Hepatocyte (in vitro differentiated cells): Measurements from ENCODE around the gene EDNRA. TPM values are rescaled to one million over a fixed set of nuclear protein-coding genes. Genes with fewer than 3 reads are reported as not detected.

ENCODE experiments used
- DNase-seq: peaks from one replicate; pipeline ENCODE4 v3.0.0-alpha.2; 2016; ENCODE audit warnings: low spot score
- H2AFZ ChIP-seq: fragments of 200-600 bp; sonication (generic); 2 replicates; pipeline ENCODE4 v1.6.0; 2016; ENCODE audit warnings: antibody characterized with exemption, mild to moderate bottlenecking
- H3K27ac ChIP-seq: fragments of 200-600 bp; sonication (generic); 2 replicates; pipeline ENCODE4 v1.5.1; 2016; ENCODE audit warnings: mild to moderate bottlenecking
- H3K27me3 ChIP-seq: fragments of 200-600 bp; sonication (generic); 2 replicates; pipeline ENCODE4 v1.6.1; 2016
- H3K36me3 ChIP-seq: fragments of 200-600 bp; sonication (generic); replicated peaks from 2 replicates; pipeline ENCODE4 v1.5.1; 2016; ENCODE audit warnings: low read depth; ENCODE audit not compliant: insufficient read depth
- H3K4me1 ChIP-seq: fragments of 200-600 bp; sonication (generic); 2 replicates; pipeline ENCODE4 v1.5.1; 2016; ENCODE audit warnings: mild to moderate bottlenecking, moderate library complexity; ENCODE audit not compliant: insufficient read depth
- H3K4me2 ChIP-seq: fragments of 200-600 bp; sonication (generic); 2 replicates; pipeline ENCODE4 v1.6.0; 2016
- H3K4me3 ChIP-seq: fragments of 200-600 bp; sonication (generic); 2 replicates; pipeline ENCODE4 v1.5.1; 2016; ENCODE audit warnings: mild to moderate bottlenecking
- H3K79me2 ChIP-seq: fragments of 200-600 bp; sonication (generic); 2 replicates; pipeline ENCODE4 v1.6.0; 2017; ENCODE audit warnings: mild to moderate bottlenecking
- H3K9me2 ChIP-seq: fragments of 200-600 bp; sonication (generic); replicated peaks from 2 replicates; pipeline ENCODE4 v1.6.0; 2017; ENCODE audit warnings: mild to moderate bottlenecking; ENCODE audit not compliant: insufficient read depth
- H3K9me3 ChIP-seq: fragments of 200-600 bp; sonication (generic); 2 replicates; pipeline ENCODE4 v1.5.1; 2016; ENCODE audit warnings: low read depth, mild to moderate bottlenecking
- H4K20me1 ChIP-seq: fragments of 200-600 bp; sonication (generic); 2 replicates; pipeline ENCODE4 v1.6.0; 2016; ENCODE audit warnings: mild to moderate bottlenecking; ENCODE audit not compliant: insufficient read depth, poor library complexity, severe bottlenecking
- EZH2 ChIP-seq: fragments of 200-600 bp; sonication (generic); IDR thresholded peaks from 2 replicates; pipeline ENCODE4 v1.6.1; 2016; ENCODE audit warnings: antibody characterized with exemption, mild to moderate bottlenecking, borderline replicate concordance
- EZH2phosphoT487 ChIP-seq: fragments of 200-600 bp; sonication (generic); IDR thresholded peaks from one replicate; pipeline ENCODE4 v1.6.1; 2018; ENCODE audit warnings: antibody characterized with exemption, mild to moderate bottlenecking, low read depth, moderate library complexity; ENCODE audit not compliant: unreplicated experiment, severe bottlenecking
- WGBS: methylation state at CpG from one replicate; pipeline ENCODE4 v1.1.6; 2016; ENCODE audit warnings: low lambda C conversion rate; ENCODE audit errors: missing lambda C conversion rate; 5-methylcytosine and 5-hydroxymethylcytosine counted together
- polyA plus RNA-seq: library from polyadenylated mRNA; unstranded; fragments of >200 nt; fragmentation: Nextera tagmentation; extraction: Ambion mirVana; gene quantifications from 2 replicates; pipeline ENCODE4 v1.2.1, GENCODE V29; 2016
- total RNA-seq: library from RNA; depleted of rRNA; stranded (reverse); fragments of >200 nt; gene quantifications from 2 replicates; pipeline ENCODE4 v1.2.3, GENCODE V29; 2014
- TF ChIP-seq, protein P1 (sequence below): fragments of 200-600 bp; sonication (generic); IDR thresholded peaks from 2 replicates; pipeline ENCODE4 v1.5.1; 2016; ENCODE audit warnings: antibody characterized with exemption, mild to moderate bottlenecking; ENCODE audit not compliant: poor library complexity

EDNRA gene
- total and polyA plus RNA-seq, 2 experiments from 2014 or later = 19.0 to 28.1 TPM

- no peaks in the 10 kb centered on the region for H3K9me3 ChIP-seq
- no peaks in the 10 kb centered on the region for H3K9me2 ChIP-seq
- WGBS = 100% methylated on average over 2 of the region's 2 CpGs
- no peaks in the 10 kb centered on the region for H3K4me1 ChIP-seq
- TF ChIP-seq, protein P1, sequence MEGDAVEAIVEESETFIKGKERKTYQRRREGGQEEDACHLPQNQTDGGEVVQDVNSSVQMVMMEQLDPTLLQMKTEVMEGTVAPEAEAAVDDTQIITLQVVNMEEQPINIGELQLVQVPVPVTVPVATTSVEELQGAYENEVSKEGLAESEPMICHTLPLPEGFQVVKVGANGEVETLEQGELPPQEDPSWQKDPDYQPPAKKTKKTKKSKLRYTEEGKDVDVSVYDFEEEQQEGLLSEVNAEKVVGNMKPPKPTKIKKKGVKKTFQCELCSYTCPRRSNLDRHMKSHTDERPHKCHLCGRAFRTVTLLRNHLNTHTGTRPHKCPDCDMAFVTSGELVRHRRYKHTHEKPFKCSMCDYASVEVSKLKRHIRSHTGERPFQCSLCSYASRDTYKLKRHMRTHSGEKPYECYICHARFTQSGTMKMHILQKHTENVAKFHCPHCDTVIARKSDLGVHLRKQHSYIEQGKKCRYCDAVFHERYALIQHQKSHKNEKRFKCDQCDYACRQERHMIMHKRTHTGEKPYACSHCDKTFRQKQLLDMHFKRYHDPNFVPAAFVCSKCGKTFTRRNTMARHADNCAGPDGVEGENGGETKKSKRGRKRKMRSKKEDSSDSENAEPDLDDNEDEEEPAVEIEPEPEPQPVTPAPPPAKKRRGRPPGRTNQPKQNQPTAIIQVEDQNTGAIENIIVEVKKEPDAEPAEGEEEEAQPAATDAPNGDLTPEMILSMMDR = no peak
- TF ChIP-seq EZH2phosphoT487 = no peak
- TF ChIP-seq EZH2 = no peak
- peaks cover 3% of the 10 kb centered on the region for H3K79me2 ChIP-seq
- no peak overlapping the region for H2AFZ ChIP-seq
- no peak for DNase-seq
- H3K27ac ChIP-seq = no peak overlapping the region
- no peaks in the 10 kb centered on the region for H4K20me1 ChIP-seq
- no peaks in the 10 kb centered on the region for H3K27me3 ChIP-seq
- H3K4me3 ChIP-seq = no peak overlapping the region
- no peaks in the 10 kb centered on the region for H3K36me3 ChIP-seq
- no peak overlapping the region for H3K4me2 ChIP-seq
Measured at GRCh38 chr4:147508346-147508745, 27.4 kb downstream of the EDNRA start.

GRCh38 chr4:147509386-147509785 lies 28.5 kb downstream of the EDNRA start:
- Histone ChIP-seq H3K27ac (no peak overlapping the region), H3K4me1 (no peaks in the 10 kb centered on the region), H3K4me2 (no peak overlapping the region), H3K36me3 (no peaks in the 10 kb centered on the region), H3K4me3 (no peak overlapping the region), H2AFZ (no peak overlapping the region), H3K9me3 (no peaks in the 10 kb centered on the region), H3K9me2 (no peaks in the 10 kb centered on the region), H3K79me2 (peaks cover 3% of the 10 kb centered on the region), H3K27me3 (no peaks in the 10 kb centered on the region), H4K20me1 (no peaks in the 10 kb centered on the region)
- no peak for DNase-seq
- WGBS = 88% methylated on average over 2 of the region's 2 CpGs
- TF ChIP-seq EZH2phosphoT487 (no peak), EZH2 (no peak)
- TF ChIP-seq, protein P1 = no peak

DNA sequence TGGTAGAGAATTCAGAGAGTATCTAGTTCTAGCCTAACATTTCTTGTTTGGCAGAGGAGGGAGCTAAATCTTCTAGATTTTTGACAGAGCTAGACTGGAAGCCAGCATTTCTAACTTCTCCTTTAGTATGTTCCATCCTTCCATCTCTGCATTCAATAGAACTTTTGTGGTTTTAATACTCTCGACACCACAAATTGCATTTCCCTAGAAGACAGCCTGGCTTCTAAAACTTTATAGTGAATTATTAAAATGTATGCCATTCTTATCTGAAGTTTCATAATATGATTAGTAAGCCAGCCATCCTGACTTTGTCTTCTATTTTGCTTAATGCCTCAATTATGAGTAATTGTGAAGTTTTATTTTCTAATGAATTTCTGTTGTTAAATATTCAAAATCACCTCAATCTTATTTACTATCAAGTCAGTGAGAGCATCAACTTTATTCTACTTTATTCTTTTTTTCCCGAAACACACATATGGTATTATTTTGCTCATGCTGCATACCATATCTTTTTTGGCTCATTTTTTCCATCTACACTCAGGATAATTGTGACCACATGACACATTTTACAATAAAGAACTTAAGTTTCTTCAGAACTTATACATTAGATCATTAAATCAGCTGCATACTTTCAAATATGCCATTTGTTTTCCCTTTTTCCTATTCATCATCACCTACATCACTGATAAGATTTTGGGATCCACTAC lies 30.2 kb downstream of the EDNRA start:
- WGBS = 67% methylated on average over 2 of the region's 2 CpGs
- H3K36me3 ChIP-seq = no peaks in the 10 kb centered on the region
- peaks cover 3% of the 10 kb centered on the region for H3K79me2 ChIP-seq
- H3K4me1 ChIP-seq = no peaks in the 10 kb centered on the region
- no peaks in the 10 kb centered on the region for H3K9me3 ChIP-seq
- DNase-seq = no peak
- TF ChIP-seq EZH2phosphoT487 = no peak
- TF ChIP-seq, protein P1 = no peak
- no peak for TF ChIP-seq EZH2
- no peaks in the 10 kb centered on the region for H3K27me3 ChIP-seq
- H3K4me2 ChIP-seq = no peak overlapping the region
- H3K9me2 ChIP-seq = no peaks in the 10 kb centered on the region
- H2AFZ ChIP-seq = no peak overlapping the region
- H3K4me3 ChIP-seq = no peak overlapping the region
- H3K27ac ChIP-seq = peak overlapping the region; percentile 47
- no peaks in the 10 kb centered on the region for H4K20me1 ChIP-seq
